Fibroblast of lung (primary cell): ENCODE data around the gene PFKFB2. TPM values are rescaled to one million over a fixed set of nuclear protein-coding genes. Genes with fewer than 3 reads are reported as not detected.

Source experiments
- DNase-seq, 2 donors: peaks; one replicate each; pipeline versions ENCODE4 v3.0.0 to v3.0.0-alpha.2; 2010; ENCODE audit warnings: low read depth in 2 of 2
- H2AFZ ChIP-seq: 2 replicates; pipeline ENCODE4 v1.5.1; 2012; ENCODE audit warnings: low read length, control low read depth, inconsistent platforms
- H3K27ac ChIP-seq: 2 replicates; pipeline ENCODE4 v1.5.1; 2011; ENCODE audit warnings: low read length, control low read depth; ENCODE audit not compliant: insufficient read depth
- H3K27me3 ChIP-seq: 2 replicates; pipeline ENCODE4 v1.5.1; 2011; ENCODE audit warnings: mild to moderate bottlenecking, low read length; ENCODE audit not compliant: control insufficient read depth, insufficient read depth
- H3K36me3 ChIP-seq: 2 replicates; pipeline ENCODE4 v1.5.1; 2011; ENCODE audit warnings: low read length; ENCODE audit not compliant: control insufficient read depth, insufficient read depth
- H3K4me1 ChIP-seq: 2 replicates; pipeline ENCODE4 v1.5.1; 2011; ENCODE audit warnings: low read length; ENCODE audit not compliant: control insufficient read depth, insufficient read depth; ENCODE audit errors: extremely low read depth
- H3K4me2 ChIP-seq: 2 replicates; pipeline ENCODE4 v1.5.1; 2011; ENCODE audit warnings: low read length, control low read depth; ENCODE audit not compliant: insufficient read depth; ENCODE audit errors: extremely low read depth
- H3K4me3 ChIP-seq, 4 experiments: fragments of 200-600 bp in 1 of 4; sonication (generic) in 1 of 4; replicated peaks in 1 of 4; 2 replicates each; pipeline ENCODE4 v1.5.1; 2011 to 2016; ENCODE audit warnings: low read length in 4 of 4, low read depth in 3 of 4, mild to moderate bottlenecking in 3 of 4, control low read depth in 2 of 4, inconsistent platforms in 1 of 4, mixed read lengths in 1 of 4; ENCODE audit not compliant: insufficient read depth in 1 of 4; ENCODE audit errors: control extremely low read depth in 1 of 4
- H3K79me2 ChIP-seq: 2 replicates; pipeline ENCODE4 v1.5.1; 2012; ENCODE audit warnings: mild to moderate bottlenecking, low read length, inconsistent platforms; ENCODE audit not compliant: control insufficient read depth, insufficient read depth
- H3K9ac ChIP-seq: 2 replicates; pipeline ENCODE4 v1.5.1; 2011; ENCODE audit warnings: mild to moderate bottlenecking, low read length, control low read depth; ENCODE audit not compliant: insufficient read depth
- H3K9me3 ChIP-seq: 2 replicates; pipeline ENCODE4 v1.5.1; 2012; ENCODE audit warnings: low read depth, low read length; ENCODE audit not compliant: control insufficient read depth, insufficient read depth
- H4K20me1 ChIP-seq: 2 replicates; pipeline ENCODE4 v1.5.1; 2011; ENCODE audit warnings: low read length; ENCODE audit not compliant: control insufficient read depth, insufficient read depth; ENCODE audit errors: extremely low read depth
- CTCF ChIP-seq, 2 donors: IDR thresholded peaks in 1 of 2; conservative IDR thresholded peaks in 1 of 2; 1 replicate in 1 of 2; 2 replicates in 1 of 2; pipeline ENCODE4 v1.5.1; 2011 to 2012; ENCODE audit warnings: low read length in 2 of 2, control low read depth in 1 of 2, inconsistent platforms in 1 of 2, low read depth in 1 of 2, mild to moderate bottlenecking in 1 of 2
- EZH2 ChIP-seq: IDR thresholded peaks from 2 replicates; pipeline ENCODE4 v1.5.1; 2012; ENCODE audit warnings: low read length, control low read depth, mild to moderate bottlenecking; ENCODE audit errors: missing control alignments
- polyA plus RNA-seq, 2 donors: library from polyadenylated mRNA; depleted of rRNA in 1 of 2; stranded (reverse) in 1 of 2; unstranded in 1 of 2; fragments of >200 nt; gene quantifications; 2 replicates each; pipeline ENCODE4 v1.2.1, GENCODE V29; 2011 to 2012; ENCODE audit warnings: missing spikeins in 1 of 2
- total RNA-seq: library from RNA; depleted of rRNA; stranded (reverse); fragments of >200 nt; gene quantifications from 2 replicates; pipeline ENCODE4 v1.2.1, GENCODE V29; 2014

Gene PFKFB2
- total and polyA plus RNA-seq, 2 donors (not counting 1 experiment from before 2014, with no cell fraction given), result 3.2 to 7.6 TPM

GRCh38 chr1:207058878-207059867, 6.1 kb downstream of the PFKFB2 start:
- H3K27ac ChIP-seq, result no peak overlapping the region
- H3K4me1 ChIP-seq, result no peaks in the 10 kb centered on the region
- no peaks in the 10 kb centered on the region for H3K9me3 ChIP-seq
- TF ChIP-seq CTCF (conservative IDR thresholded peaks at IDR 0.05 in 1 of 2, IDR thresholded peaks at IDR 0.05 in 1 of 2; ENCODE audit: low read depth in 1 of 2, low read length in 2 of 2) (no peak), EZH2 (no peak)
- no peaks in the 10 kb centered on the region for H3K79me2 ChIP-seq
- no peak overlapping the region for H3K4me3 ChIP-seq
- no peak for DNase-seq
- H3K27me3 ChIP-seq, result no peaks in the 10 kb centered on the region
- no peak overlapping the region for H3K4me2 ChIP-seq
- H3K36me3 ChIP-seq, result no peaks in the 10 kb centered on the region
- H4K20me1 ChIP-seq, result no peaks in the 10 kb centered on the region
- no peak overlapping the region for H3K9ac ChIP-seq
- H2AFZ ChIP-seq, result no peak overlapping the region

GRCh38 chr1:207059881-207060280, 6.8 kb downstream of the PFKFB2 start:
- no peaks in the 10 kb centered on the region for H3K36me3 ChIP-seq
- TF ChIP-seq CTCF (conservative IDR thresholded peaks at IDR 0.05 in 1 of 2, IDR thresholded peaks at IDR 0.05 in 1 of 2; ENCODE audit: low read depth in 1 of 2, low read length in 2 of 2) (no peak), EZH2 (no peak)
- no peaks in the 10 kb centered on the region for H3K27me3 ChIP-seq
- H3K27ac ChIP-seq, result no peak overlapping the region
- no peaks in the 10 kb centered on the region for H3K9me3 ChIP-seq
- H3K4me1 ChIP-seq, result no peaks in the 10 kb centered on the region
- no peak overlapping the region for H3K9ac ChIP-seq
- no peak overlapping the region for H3K4me3 ChIP-seq
- DNase-seq, result no peak
- no peaks in the 10 kb centered on the region for H4K20me1 ChIP-seq
- no peak overlapping the region for H2AFZ ChIP-seq
- H3K79me2 ChIP-seq, result no peaks in the 10 kb centered on the region
- H3K4me2 ChIP-seq, result no peak overlapping the region

GRCh38 chr1:207060596-207060995, 7.5 kb downstream of the PFKFB2 start:
- Histone ChIP-seq H3K27ac (no peak overlapping the region), H3K9ac (no peak overlapping the region), H3K79me2 (no peaks in the 10 kb centered on the region), H3K4me2 (no peak overlapping the region), H4K20me1 (no peaks in the 10 kb centered on the region), H3K36me3 (no peaks in the 10 kb centered on the region), H3K4me1 (no peaks in the 10 kb centered on the region), H3K27me3 (no peaks in the 10 kb centered on the region), H2AFZ (no peak overlapping the region), H3K9me3 (no peaks in the 10 kb centered on the region), H3K4me3 (no peak overlapping the region)
- no peak for DNase-seq
- TF ChIP-seq CTCF (conservative IDR thresholded peaks at IDR 0.05 in 1 of 2, IDR thresholded peaks at IDR 0.05 in 1 of 2; ENCODE audit: low read depth in 1 of 2, low read length in 2 of 2), result no peak
- TF ChIP-seq EZH2, result no peak
